ENCODE results near the gene MAD2L1BP. TPM values are rescaled to one million over a fixed set of nuclear protein-coding genes. Genes with fewer than 3 reads are reported as not detected.

Gene MAD2L1BP
- total RNA-seq, 1 experiment from 2014 or later, result 32.2 TPM

GRCh38 chr6:43666196-43666920, 30.7 kb downstream of the MAD2L1BP start:
- Histone ChIP-seq H3K27me3 (ENCODE audit: low read length) (no peaks in the 10 kb centered on the region), H3K36me3 (ENCODE audit: insufficient read depth, low read length) (no peaks in the 10 kb centered on the region), H2AFZ (ENCODE audit: low read length) (no peak overlapping the region), H3K4me3 (ENCODE audit: low read length) (no peak overlapping the region), H3K9me2 (replicated peaks; ENCODE audit: insufficient read depth, low read length) (no peaks in the 10 kb centered on the region), H3K9me3 (ENCODE audit: low read length) (no peaks in the 10 kb centered on the region), H3K27ac (ENCODE audit: low read length) (no peak overlapping the region), H3K4me2 (ENCODE audit: low read depth, low read length, poor library complexity, severe bottlenecking) (no peak overlapping the region), H3K79me2 (ENCODE audit: low read length) (no peaks in the 10 kb centered on the region), H3K4me1 (ENCODE audit: low read length) (peaks cover 10% of the 10 kb centered on the region), H4K20me1 (ENCODE audit: insufficient read depth, low read depth, low read length) (peaks cover 14% of the 10 kb centered on the region; the same call in 1 of the 2 replicates), H3K9ac (ENCODE audit: low read length) (no peak overlapping the region)
- DNase-seq, result no peak

- Histone ChIP-seq H2AFZ (ENCODE audit: low read length) (no peak overlapping the region), H3K4me2 (ENCODE audit: low read depth, low read length, poor library complexity, severe bottlenecking) (no peak overlapping the region), H3K9me3 (ENCODE audit: low read length) (no peaks in the 10 kb centered on the region), H3K79me2 (ENCODE audit: low read length) (no peaks in the 10 kb centered on the region), H3K27me3 (ENCODE audit: low read length) (no peaks in the 10 kb centered on the region), H4K20me1 (ENCODE audit: insufficient read depth, low read depth, low read length) (peaks cover 14% of the 10 kb centered on the region; the same call in 1 of the 2 replicates), H3K36me3 (ENCODE audit: insufficient read depth, low read length) (no peaks in the 10 kb centered on the region), H3K4me1 (ENCODE audit: low read length) (peaks cover 10% of the 10 kb centered on the region), H3K4me3 (ENCODE audit: low read length) (no peak overlapping the region), H3K9me2 (replicated peaks; ENCODE audit: insufficient read depth, low read length) (no peaks in the 10 kb centered on the region), H3K9ac (ENCODE audit: low read length) (peak overlapping the region; percentile 28), H3K27ac (ENCODE audit: low read length) (no peak overlapping the region)
- DNase-seq, result peak; percentile 92
Measured at GRCh38 chr6:43667245-43668150, 31.9 kb downstream of the MAD2L1BP start.

GRCh38 chr6:43668151-43669028, 32.8 kb downstream of the MAD2L1BP start:
- peaks cover 10% of the 10 kb centered on the region for H3K4me1 ChIP-seq (ENCODE audit: low read length)
- DNase-seq, result peak; percentile 86
- H3K9ac ChIP-seq (ENCODE audit: low read length), result peak overlapping the region; percentile 28
- H3K27me3 ChIP-seq (ENCODE audit: low read length), result no peaks in the 10 kb centered on the region
- H3K4me3 ChIP-seq (ENCODE audit: low read length), result no peak overlapping the region
- no peaks in the 10 kb centered on the region for H3K36me3 ChIP-seq (ENCODE audit: insufficient read depth, low read length)
- no peaks in the 10 kb centered on the region for H3K9me2 ChIP-seq (replicated peaks; ENCODE audit: insufficient read depth, low read length)
- H3K27ac ChIP-seq (ENCODE audit: low read length), result no peak overlapping the region
- no peak overlapping the region for H2AFZ ChIP-seq (ENCODE audit: low read length)
- no peaks in the 10 kb centered on the region for H3K9me3 ChIP-seq (ENCODE audit: low read length)
- no peaks in the 10 kb centered on the region for H3K79me2 ChIP-seq (ENCODE audit: low read length)
- H3K4me2 ChIP-seq (ENCODE audit: low read depth, low read length, poor library complexity, severe bottlenecking), result no peak overlapping the region
- H4K20me1 ChIP-seq (ENCODE audit: insufficient read depth, low read depth, low read length), result peaks cover 14% of the 10 kb centered on the region; the same call in 1 of the 2 replicates

DNA sequence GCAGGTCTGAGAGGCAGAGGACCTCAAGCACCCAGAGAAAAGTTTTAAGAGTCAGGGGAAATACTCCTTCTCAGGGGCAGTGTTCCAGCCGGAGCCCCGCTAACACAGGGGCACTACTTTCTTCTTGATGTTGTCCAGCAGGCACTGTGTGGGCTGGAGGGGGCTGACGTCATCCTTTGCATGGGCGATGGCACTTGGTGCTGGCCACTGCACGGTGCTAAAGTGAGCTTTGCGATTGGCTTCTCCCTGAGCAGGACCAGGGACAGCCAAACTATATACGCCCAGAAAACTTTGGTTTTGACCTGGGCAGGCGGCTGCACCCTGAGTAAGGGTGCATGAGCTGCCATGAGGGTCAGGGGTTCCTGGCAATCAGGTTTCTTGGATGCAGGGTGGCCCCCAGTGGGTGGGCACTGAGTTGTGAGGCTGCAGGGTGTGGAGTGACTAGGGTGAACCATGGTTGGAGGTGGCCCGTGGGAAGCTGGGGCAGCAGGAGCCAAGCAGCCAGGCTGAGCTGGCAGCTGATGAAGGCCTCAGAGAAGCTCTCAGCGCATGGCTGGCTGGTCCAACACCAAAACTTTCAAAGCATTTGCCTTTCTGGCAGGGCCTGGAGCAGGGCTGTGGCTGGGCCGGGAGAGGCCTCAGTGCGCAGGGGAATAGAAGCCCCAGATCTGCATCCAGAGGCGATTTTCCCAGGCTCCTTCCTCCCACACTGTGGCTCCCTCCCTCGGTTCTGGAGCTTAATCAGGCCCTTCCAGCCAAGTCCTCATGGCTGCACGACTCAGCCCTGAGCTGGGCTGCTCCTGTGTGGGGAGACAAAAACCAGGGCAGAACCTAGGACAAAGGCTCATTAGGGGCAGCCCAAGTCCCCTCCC, 33.6 kb downstream of the MAD2L1BP start:
- Histone ChIP-seq H3K36me3 (ENCODE audit: insufficient read depth, low read length) (no peaks in the 10 kb centered on the region), H3K27ac (ENCODE audit: low read length) (no peak overlapping the region), H2AFZ (ENCODE audit: low read length) (no peak overlapping the region), H3K9me2 (replicated peaks; ENCODE audit: insufficient read depth, low read length) (no peaks in the 10 kb centered on the region), H3K4me1 (ENCODE audit: low read length) (peaks cover 10% of the 10 kb centered on the region), H3K9ac (ENCODE audit: low read length) (no peak overlapping the region), H3K4me2 (ENCODE audit: low read depth, low read length, poor library complexity, severe bottlenecking) (no peak overlapping the region), H3K9me3 (ENCODE audit: low read length) (no peaks in the 10 kb centered on the region), H3K79me2 (ENCODE audit: low read length) (no peaks in the 10 kb centered on the region), H3K4me3 (ENCODE audit: low read length) (no peak overlapping the region), H4K20me1 (ENCODE audit: insufficient read depth, low read depth, low read length) (peaks cover 14% of the 10 kb centered on the region; the same call in 1 of the 2 replicates), H3K27me3 (ENCODE audit: low read length) (no peaks in the 10 kb centered on the region)
- no peak for DNase-seq

- H3K4me3 ChIP-seq (ENCODE audit: low read length), result no peak overlapping the region
- H4K20me1 ChIP-seq (ENCODE audit: insufficient read depth, low read depth, low read length), result peaks cover 14% of the 10 kb centered on the region; the same call in 1 of the 2 replicates
- H3K27ac ChIP-seq (ENCODE audit: low read length), result no peak overlapping the region
- peaks cover 10% of the 10 kb centered on the region for H3K4me1 ChIP-seq (ENCODE audit: low read length)
- no peaks in the 10 kb centered on the region for H3K79me2 ChIP-seq (ENCODE audit: low read length)
- no peaks in the 10 kb centered on the region for H3K27me3 ChIP-seq (ENCODE audit: low read length)
- no peaks in the 10 kb centered on the region for H3K36me3 ChIP-seq (ENCODE audit: insufficient read depth, low read length)
- no peak for DNase-seq
- no peaks in the 10 kb centered on the region for H3K9me2 ChIP-seq (replicated peaks; ENCODE audit: insufficient read depth, low read length)
- no peak overlapping the region for H3K4me2 ChIP-seq (ENCODE audit: low read depth, low read length, poor library complexity, severe bottlenecking)
- H3K9me3 ChIP-seq (ENCODE audit: low read length), result no peaks in the 10 kb centered on the region
- no peak overlapping the region for H3K9ac ChIP-seq (ENCODE audit: low read length)
- no peak overlapping the region for H2AFZ ChIP-seq (ENCODE audit: low read length)
Measured at GRCh38 chr6:43669922-43670622, 34.4 kb downstream of the MAD2L1BP start.

- Histone ChIP-seq H3K9ac (ENCODE audit: low read length) (no peak overlapping the region), H3K27me3 (ENCODE audit: low read length) (no peaks in the 10 kb centered on the region), H3K4me1 (ENCODE audit: low read length) (peaks cover 10% of the 10 kb centered on the region), H3K4me3 (ENCODE audit: low read length) (no peak overlapping the region), H3K36me3 (ENCODE audit: insufficient read depth, low read length) (no peaks in the 10 kb centered on the region), H4K20me1 (ENCODE audit: insufficient read depth, low read depth, low read length) (peaks cover 14% of the 10 kb centered on the region; the same call in 1 of the 2 replicates), H3K4me2 (ENCODE audit: low read depth, low read length, poor library complexity, severe bottlenecking) (no peak overlapping the region), H2AFZ (ENCODE audit: low read length) (no peak overlapping the region), H3K79me2 (ENCODE audit: low read length) (no peaks in the 10 kb centered on the region), H3K9me3 (ENCODE audit: low read length) (no peaks in the 10 kb centered on the region), H3K9me2 (replicated peaks; ENCODE audit: insufficient read depth, low read length) (no peaks in the 10 kb centered on the region), H3K27ac (ENCODE audit: low read length) (no peak overlapping the region)
- DNase-seq, result no peak
Measured at GRCh38 chr6:43670623-43670986, 35.0 kb downstream of the MAD2L1BP start.

Measured in Karpas-422 (cell line).